ENCODE results near the gene STH.

GRCh38 chr17:46026166-46027047, 27.4 kb downstream of the STH start:
- TF ChIP-seq CTCF (IDR thresholded peaks at IDR 0.05; ENCODE audit: low read length) (no peak), EZH2phosphoT487 (IDR thresholded peaks at IDR 0.05; ENCODE audit: low read length) (no peak), EZH2 (optimal IDR thresholded peaks at IDR 0.05; ENCODE audit: low read depth, low read length) (no peak)
